ENCODE results near the gene SPTBN5.

Gene SPTBN5

DNA sequence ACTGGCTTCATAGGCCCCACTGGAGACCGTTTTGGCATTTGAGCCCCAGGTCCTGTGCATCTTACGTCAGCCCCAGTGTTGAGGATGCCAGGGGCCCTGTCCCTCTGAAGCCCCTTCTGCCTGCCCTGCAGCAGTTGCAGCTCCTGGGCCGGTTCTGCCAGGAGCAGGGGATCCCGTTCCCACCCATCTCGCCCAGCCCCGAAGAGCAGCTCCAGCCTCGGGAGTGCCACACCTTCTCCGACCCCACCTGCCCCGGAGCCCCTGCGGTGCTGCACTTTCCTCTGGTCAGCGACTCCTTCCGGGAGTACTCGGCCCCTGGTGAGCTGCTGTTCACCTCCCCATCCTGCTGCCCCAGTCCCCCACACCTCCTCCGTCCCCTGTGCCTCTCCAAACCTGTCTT lies 46.6 kb downstream of the SPTBN5 start:
- Histone ChIP-seq H3K36me3 (ENCODE audit: control insufficient read depth, low read length) (no peaks in the 10 kb centered on the region), H3K9me2 (replicated peaks; ENCODE audit: control insufficient read depth, low read length) (no peaks in the 10 kb centered on the region), H3F3A (ENCODE audit: control insufficient read depth, insufficient read depth) (no peaks in the 10 kb centered on the region), H3K79me2 (ENCODE audit: control insufficient read depth, low read length) (no peaks in the 10 kb centered on the region), H3K9me3 (ENCODE audit: control insufficient read depth, insufficient read depth, low read length) (no peaks in the 10 kb centered on the region), H3K27ac (ENCODE audit: low read depth, low read length) (no peak overlapping the region), H3K4me2 (ENCODE audit: low read length) (no peak overlapping the region), H3K27me3 (ENCODE audit: control insufficient read depth, low read length) (no peaks in the 10 kb centered on the region), H4K20me1 (ENCODE audit: control insufficient read depth, insufficient read depth, low read depth, low read length) (no peaks in the 10 kb centered on the region), H3K4me1 (ENCODE audit: control insufficient read depth, low read length) (no peaks in the 10 kb centered on the region), H3K4me3 (ENCODE audit: low read length) (no peak overlapping the region)
- TF ChIP-seq CTCF (IDR thresholded peaks at IDR 0.05; ENCODE audit: low read depth, low read length, poor library complexity, severe bottlenecking) (no peak), EZH2phosphoT487 (IDR thresholded peaks at IDR 0.05; ENCODE audit: borderline replicate concordance, low read length) (no peak)

DNA sequence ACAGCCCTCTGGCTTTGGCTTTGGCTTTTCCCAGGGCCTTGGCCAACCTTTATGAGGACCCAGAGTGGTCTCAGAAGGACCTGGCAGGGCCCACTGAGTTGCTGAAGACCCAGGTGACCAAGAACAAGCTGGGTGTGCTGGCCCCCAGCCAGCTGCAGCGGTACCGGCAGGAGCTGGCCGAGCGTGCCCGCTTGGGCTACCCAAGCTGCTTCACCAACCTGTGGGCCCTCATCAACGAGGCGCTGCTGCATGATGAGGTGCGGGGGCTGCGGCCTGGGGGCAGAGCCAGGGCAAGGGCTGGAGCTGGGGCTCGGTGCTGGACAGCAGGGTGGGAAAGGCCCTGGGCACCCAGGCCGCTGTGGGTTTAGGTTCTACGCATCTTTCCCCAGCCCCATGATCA lies 49.0 kb downstream of the SPTBN5 start:
- H3K79me2 ChIP-seq (ENCODE audit: control insufficient read depth, low read length) = no peaks in the 10 kb centered on the region
- H3K4me3 ChIP-seq (ENCODE audit: low read length) = no peak overlapping the region
- no peaks in the 10 kb centered on the region for H3K9me3 ChIP-seq (ENCODE audit: control insufficient read depth, insufficient read depth, low read length)
- H4K20me1 ChIP-seq (ENCODE audit: control insufficient read depth, insufficient read depth, low read depth, low read length) = no peaks in the 10 kb centered on the region
- no peaks in the 10 kb centered on the region for H3K27me3 ChIP-seq (ENCODE audit: control insufficient read depth, low read length)
- H3F3A ChIP-seq (ENCODE audit: control insufficient read depth, insufficient read depth) = no peaks in the 10 kb centered on the region
- no peaks in the 10 kb centered on the region for H3K36me3 ChIP-seq (ENCODE audit: control insufficient read depth, low read length)
- no peaks in the 10 kb centered on the region for H3K4me1 ChIP-seq (ENCODE audit: control insufficient read depth, low read length)
- no peaks in the 10 kb centered on the region for H3K9me2 ChIP-seq (replicated peaks; ENCODE audit: control insufficient read depth, low read length)
- H3K27ac ChIP-seq (ENCODE audit: low read depth, low read length) = no peak overlapping the region
- TF ChIP-seq EZH2phosphoT487 (IDR thresholded peaks at IDR 0.05; ENCODE audit: borderline replicate concordance, low read length) (no peak), CTCF (IDR thresholded peaks at IDR 0.05; ENCODE audit: low read depth, low read length, poor library complexity, severe bottlenecking) (no peak)
- no peak overlapping the region for H3K4me2 ChIP-seq (ENCODE audit: low read length)

DNA sequence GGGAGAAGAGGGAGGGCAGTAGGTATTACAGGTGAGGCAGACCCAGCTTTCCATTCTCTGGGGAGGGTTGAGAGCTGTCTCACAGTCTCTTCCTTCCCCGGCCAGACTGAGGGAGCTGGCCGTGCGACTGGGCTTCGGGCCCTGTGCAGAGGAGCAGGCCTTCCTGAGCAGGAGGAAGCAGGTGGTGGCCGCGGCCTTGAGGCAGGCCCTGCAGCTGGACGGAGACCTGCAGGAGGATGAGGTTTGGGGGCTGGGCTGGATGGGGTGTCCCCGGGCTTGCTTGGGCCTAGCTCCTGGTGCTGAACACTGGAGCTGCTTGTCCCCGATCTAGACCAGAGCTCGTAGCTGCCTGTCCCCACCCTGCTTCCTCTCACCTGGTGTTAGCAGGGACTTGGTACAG lies 50.3 kb downstream of the SPTBN5 start:
- H3K4me1 ChIP-seq (ENCODE audit: control insufficient read depth, low read length) = no peaks in the 10 kb centered on the region
- H3K27me3 ChIP-seq (ENCODE audit: control insufficient read depth, low read length) = no peaks in the 10 kb centered on the region
- H3K9me3 ChIP-seq (ENCODE audit: control insufficient read depth, insufficient read depth, low read length) = no peaks in the 10 kb centered on the region
- H3F3A ChIP-seq (ENCODE audit: control insufficient read depth, insufficient read depth) = no peaks in the 10 kb centered on the region
- no peak overlapping the region for H3K4me2 ChIP-seq (ENCODE audit: low read length)
- no peak overlapping the region for H3K4me3 ChIP-seq (ENCODE audit: low read length)
- TF ChIP-seq CTCF (IDR thresholded peaks at IDR 0.05; ENCODE audit: low read depth, low read length, poor library complexity, severe bottlenecking) = no peak
- TF ChIP-seq EZH2phosphoT487 (IDR thresholded peaks at IDR 0.05; ENCODE audit: borderline replicate concordance, low read length) = no peak
- no peaks in the 10 kb centered on the region for H3K79me2 ChIP-seq (ENCODE audit: control insufficient read depth, low read length)
- no peaks in the 10 kb centered on the region for H3K36me3 ChIP-seq (ENCODE audit: control insufficient read depth, low read length)
- no peak overlapping the region for H3K27ac ChIP-seq (ENCODE audit: low read depth, low read length)
- H3K9me2 ChIP-seq (replicated peaks; ENCODE audit: control insufficient read depth, low read length) = no peaks in the 10 kb centered on the region
- H4K20me1 ChIP-seq (ENCODE audit: control insufficient read depth, insufficient read depth, low read depth, low read length) = no peaks in the 10 kb centered on the region

- Histone ChIP-seq H3K9me3 (ENCODE audit: control insufficient read depth, insufficient read depth, low read length) (no peaks in the 10 kb centered on the region), H3K4me1 (ENCODE audit: control insufficient read depth, low read length) (no peaks in the 10 kb centered on the region), H3K36me3 (ENCODE audit: control insufficient read depth, low read length) (no peaks in the 10 kb centered on the region), H3K4me2 (ENCODE audit: low read length) (no peak overlapping the region), H3K79me2 (ENCODE audit: control insufficient read depth, low read length) (no peaks in the 10 kb centered on the region), H4K20me1 (ENCODE audit: control insufficient read depth, insufficient read depth, low read depth, low read length) (no peaks in the 10 kb centered on the region), H3K4me3 (ENCODE audit: low read length) (no peak overlapping the region), H3K9me2 (replicated peaks; ENCODE audit: control insufficient read depth, low read length) (no peaks in the 10 kb centered on the region), H3F3A (ENCODE audit: control insufficient read depth, insufficient read depth) (no peaks in the 10 kb centered on the region), H3K27ac (ENCODE audit: low read depth, low read length) (no peak overlapping the region), H3K27me3 (ENCODE audit: control insufficient read depth, low read length) (no peaks in the 10 kb centered on the region)
- TF ChIP-seq EZH2phosphoT487 (IDR thresholded peaks at IDR 0.05; ENCODE audit: borderline replicate concordance, low read length) (no peak), CTCF (IDR thresholded peaks at IDR 0.05; ENCODE audit: low read depth, low read length, poor library complexity, severe bottlenecking) (no peak)
Measured at GRCh38 chr15:41842229-41842628, 51.6 kb downstream of the SPTBN5 start.

Measured in DOHH2 (cell line).